ENCODE measurements around the gene HS3ST2. TPM values are rescaled to one million over a fixed set of nuclear protein-coding genes. Genes with fewer than 3 reads are reported as not detected.
"Not testable (repeated sequence)": the region's sequence is repeated elsewhere in the genome, so short reads cannot be mapped to it uniquely, and the experiment has no call there.

HS3ST2 gene
- total RNA-seq, 1 experiment from 2014 or later = not detected

- in situ Hi-C loops (cut with HindIII; ENCODE audit: low sequenced_read_pairs) = no loop called here
- no peak for DNase-seq (ENCODE audit: low spot score)
These were observed 7.2 kb upstream of the HS3ST2 start for GRCh38 chr16:22806811-22807210.

- DNase-seq (ENCODE audit: low spot score) = no peak
- in situ Hi-C loops (cut with HindIII; ENCODE audit: low sequenced_read_pairs) = no loop called here
These were observed 3.7 kb upstream of the HS3ST2 start for GRCh38 chr16:22810226-22810625.

- DNase-seq (ENCODE audit: low spot score) = peak; percentile 1
- in situ Hi-C loops (cut with HindIII; ENCODE audit: low sequenced_read_pairs) = no loop called here
These were observed 577 bp upstream of the HS3ST2 start for GRCh38 chr16:22813223-22813947.

- in situ Hi-C loops (cut with HindIII; ENCODE audit: low sequenced_read_pairs) = no loop called here
- DNase-seq (ENCODE audit: low spot score) = no peak
These were observed 746 bp downstream of the HS3ST2 start for GRCh38 chr16:22814711-22815105.

- no peak for DNase-seq (ENCODE audit: low spot score)
These were observed 1.9 kb downstream of the HS3ST2 start for GRCh38 chr16:22815863-22816262.

GRCh38 chr16:22816475-22816874 is 2.5 kb downstream of the HS3ST2 start:
- in situ Hi-C loops (cut with HindIII; ENCODE audit: low sequenced_read_pairs) = no loop called here
- no peak for DNase-seq (ENCODE audit: low spot score)

More at GRCh38 chr16:22815863-22816262, 1.9 kb downstream of the HS3ST2 start:
- in situ Hi-C loops (cut with HindIII; ENCODE audit: low sequenced_read_pairs) = no loop called here

GRCh38 chr16:22818736-22819135 is 4.8 kb downstream of the HS3ST2 start:
- DNase-seq (ENCODE audit: low spot score); in situ Hi-C loops (cut with HindIII; ENCODE audit: low sequenced_read_pairs): not testable (repeated sequence)

GRCh38 chr16:22838681-22839080 is 24.7 kb downstream of the HS3ST2 start:
- DNase-seq (ENCODE audit: low spot score) = no peak
- in situ Hi-C loops (cut with HindIII; ENCODE audit: low sequenced_read_pairs) = no loop called here

- in situ Hi-C loops (cut with HindIII; ENCODE audit: low sequenced_read_pairs); DNase-seq (ENCODE audit: low spot score): not testable (repeated sequence)
These were observed 28.1 kb downstream of the HS3ST2 start for GRCh38 chr16:22842031-22842430.

- in situ Hi-C loops (cut with HindIII; ENCODE audit: low sequenced_read_pairs) = no loop called here
- no peak for DNase-seq (ENCODE audit: low spot score)
These were observed 29.2 kb downstream of the HS3ST2 start for GRCh38 chr16:22843122-22843521.

GRCh38 chr16:22843856-22844255 is 29.9 kb downstream of the HS3ST2 start:
- in situ Hi-C loops (cut with HindIII; ENCODE audit: low sequenced_read_pairs) = no loop called here
- DNase-seq (ENCODE audit: low spot score) = no peak

GRCh38 chr16:22844416-22844815 is 30.5 kb downstream of the HS3ST2 start:
- in situ Hi-C loops (cut with HindIII; ENCODE audit: low sequenced_read_pairs) = no loop called here
- no peak for DNase-seq (ENCODE audit: low spot score)

- DNase-seq (ENCODE audit: low spot score) = no peak
- in situ Hi-C loops (cut with HindIII; ENCODE audit: low sequenced_read_pairs) = no loop called here
These were observed 33.1 kb downstream of the HS3ST2 start for GRCh38 chr16:22847100-22847499.

- in situ Hi-C loops (cut with HindIII; ENCODE audit: low sequenced_read_pairs) = no loop called here
- no peak for DNase-seq (ENCODE audit: low spot score)
These were observed 33.7 kb downstream of the HS3ST2 start for GRCh38 chr16:22847690-22848089.

GRCh38 chr16:22848451-22848850 is 34.5 kb downstream of the HS3ST2 start:
- no peak for DNase-seq (ENCODE audit: low spot score)
- in situ Hi-C loops (cut with HindIII; ENCODE audit: low sequenced_read_pairs) = no loop called here

- no peak for DNase-seq (ENCODE audit: low spot score)
- in situ Hi-C loops (cut with HindIII; ENCODE audit: low sequenced_read_pairs) = no loop called here
These were observed 35.6 kb downstream of the HS3ST2 start for GRCh38 chr16:22849517-22849916.

GRCh38 chr16:22855231-22855630 is 41.3 kb downstream of the HS3ST2 start:
- in situ Hi-C loops (cut with HindIII; ENCODE audit: low sequenced_read_pairs) = no loop called here
- no peak for DNase-seq (ENCODE audit: low spot score)

- in situ Hi-C loops (cut with HindIII; ENCODE audit: low sequenced_read_pairs) = no loop called here
- no peak for DNase-seq (ENCODE audit: low spot score)
These were observed 43.5 kb downstream of the HS3ST2 start for GRCh38 chr16:22857296-22858025.

GRCh38 chr16:22859925-22860324 is 46.0 kb downstream of the HS3ST2 start:
- DNase-seq (ENCODE audit: low spot score) = no peak
- in situ Hi-C loops (cut with HindIII; ENCODE audit: low sequenced_read_pairs) = no loop called here

- in situ Hi-C loops (cut with HindIII; ENCODE audit: low sequenced_read_pairs) = no loop called here
- no peak for DNase-seq (ENCODE audit: low spot score)
These were observed 47.6 kb downstream of the HS3ST2 start for GRCh38 chr16:22861580-22861979.

GRCh38 chr16:22862046-22862445 is 48.1 kb downstream of the HS3ST2 start:
- DNase-seq (ENCODE audit: low spot score) = no peak
- in situ Hi-C loops (cut with HindIII; ENCODE audit: low sequenced_read_pairs) = no loop called here

Measured in G401 (cell line).